Middle frontal gyrus (tissue), 1 donor: ENCODE data around the gene CHCHD6.

ENCODE experiments used
- DNase-seq: peaks from one replicate; pipeline ENCODE4 v3.0.0-alpha.2; 2015; ENCODE audit warnings: low spot score; ENCODE audit errors: extremely low spot score

The CHCHD6 gene

GRCh38 chr3:126704494-126705214, 614 bp downstream of the CHCHD6 start:
- DNase-seq: no peak

- DNase-seq: no peak
Observed at GRCh38 chr3:126706631-126707030, 2.6 kb downstream of the CHCHD6 start.

GRCh38 chr3:126711121-126711760, 7.2 kb downstream of the CHCHD6 start:
- DNase-seq: no peak

- no peak for DNase-seq
Observed at GRCh38 chr3:126713199-126713598, 9.2 kb downstream of the CHCHD6 start.

- DNase-seq: no peak
Observed at GRCh38 chr3:126714276-126714900, 10.3 kb downstream of the CHCHD6 start.

- DNase-seq: no peak
Observed at GRCh38 chr3:126714921-126715320, 10.9 kb downstream of the CHCHD6 start.

GRCh38 chr3:126715432-126715831, 11.4 kb downstream of the CHCHD6 start:
- DNase-seq: no peak

- DNase-seq: no peak
Observed at GRCh38 chr3:126716057-126716456, 12.0 kb downstream of the CHCHD6 start.

- DNase-seq: no peak
Observed at GRCh38 chr3:126718561-126719445, 14.8 kb downstream of the CHCHD6 start.

GRCh38 chr3:126720596-126720995, 16.6 kb downstream of the CHCHD6 start:
- DNase-seq: no peak

- no peak for DNase-seq
Observed at GRCh38 chr3:126721246-126721645, 17.2 kb downstream of the CHCHD6 start.

GRCh38 chr3:126723237-126723636, 19.2 kb downstream of the CHCHD6 start:
- no peak for DNase-seq

- DNase-seq: no peak
Observed at GRCh38 chr3:126723801-126724200, 19.8 kb downstream of the CHCHD6 start.

- no peak for DNase-seq
Observed at GRCh38 chr3:126728680-126729079, 24.6 kb downstream of the CHCHD6 start.

GRCh38 chr3:126730376-126730775, 26.3 kb downstream of the CHCHD6 start:
- no peak for DNase-seq

- no peak for DNase-seq
Observed at GRCh38 chr3:126731044-126731443, 27.0 kb downstream of the CHCHD6 start.

- no peak for DNase-seq
Observed at GRCh38 chr3:126732281-126733060, 28.4 kb downstream of the CHCHD6 start.

- no peak for DNase-seq
Observed at GRCh38 chr3:126733061-126733430, 29.0 kb downstream of the CHCHD6 start.

- DNase-seq: no peak
Observed at GRCh38 chr3:126734106-126734723, 30.2 kb downstream of the CHCHD6 start.

- no peak for DNase-seq
Observed at GRCh38 chr3:126737527-126737926, 33.5 kb downstream of the CHCHD6 start.
